Mesenchymal stem cell (in vitro differentiated cells and primary cell): Measurements from ENCODE around the gene EFCC1.

Experiments used
- DNase-seq: peaks from one replicate; pipeline ENCODE4 v3.0.0-alpha.2; 2013
- H2AFZ ChIP-seq: one replicate; pipeline ENCODE4 v1.6.1; 2013; ENCODE audit warnings: low read depth, mild to moderate bottlenecking, control low read depth, inconsistent platforms, low read length, moderate library complexity
- H2AK5ac ChIP-seq: 2 replicates; pipeline ENCODE4 v1.6.1; 2013; ENCODE audit warnings: low read length, moderate library complexity, mild to moderate bottlenecking, inconsistent platforms; ENCODE audit not compliant: severe bottlenecking
- H2BK120ac ChIP-seq: one replicate; pipeline ENCODE4 v1.6.1; 2013; ENCODE audit warnings: low read depth, mild to moderate bottlenecking, inconsistent platforms, low read length, moderate library complexity
- H2BK12ac ChIP-seq, 2 experiments: one replicate each; pipeline ENCODE4 v1.6.1; 2013; ENCODE audit warnings: inconsistent platforms in 2 of 2, low read length in 2 of 2, mild to moderate bottlenecking in 2 of 2, moderate library complexity in 2 of 2, control low read depth in 1 of 2
- H2BK15ac ChIP-seq: one replicate; pipeline ENCODE4 v1.6.1; 2013; ENCODE audit warnings: mild to moderate bottlenecking, low read depth, inconsistent platforms; ENCODE audit not compliant: poor library complexity, severe bottlenecking
- H2BK5ac ChIP-seq: 2 replicates; pipeline ENCODE4 v1.6.1; 2013; ENCODE audit warnings: low read depth, mild to moderate bottlenecking, low read length, control low read depth, inconsistent platforms; ENCODE audit not compliant: poor library complexity, severe bottlenecking
- H3K14ac ChIP-seq, 2 experiments: one replicate each; pipeline ENCODE4 v1.6.1; 2013; ENCODE audit warnings: inconsistent platforms in 2 of 2, low read length in 2 of 2, control low read depth in 1 of 2, mild to moderate bottlenecking in 1 of 2, moderate library complexity in 1 of 2
- H3K18ac ChIP-seq, 2 experiments: one replicate each; pipeline ENCODE4 v1.6.1; 2013; ENCODE audit warnings: inconsistent platforms in 2 of 2, low read length in 2 of 2, control low read depth in 1 of 2, low read depth in 1 of 2, mild to moderate bottlenecking in 1 of 2
- H3K23ac ChIP-seq, 2 experiments: one replicate each; pipeline ENCODE4 v1.6.1; 2013; ENCODE audit warnings: inconsistent platforms in 2 of 2, low read length in 2 of 2, mild to moderate bottlenecking in 2 of 2, moderate library complexity in 2 of 2, control low read depth in 1 of 2
- H3K27ac ChIP-seq: 2 replicates; pipeline ENCODE4 v1.5.1; 2013; ENCODE audit warnings: mild to moderate bottlenecking, moderate library complexity, low read length, control low read depth, inconsistent platforms; ENCODE audit not compliant: poor library complexity, severe bottlenecking
- H3K27me3 ChIP-seq, 2 experiments: 2 replicates each; pipeline versions ENCODE4 v1.6.1 to v1.7.0; 2013; ENCODE audit warnings: low read length in 2 of 2, mild to moderate bottlenecking in 2 of 2, moderate library complexity in 2 of 2, control low read depth in 1 of 2, inconsistent platforms in 1 of 2; ENCODE audit not compliant: control insufficient read depth in 1 of 2, insufficient read depth in 1 of 2
- H3K36me3 ChIP-seq, 2 experiments: 2 replicates each; pipeline versions ENCODE4 v1.6.1 to v1.7.0; 2013; ENCODE audit warnings: low read length in 2 of 2, control low read depth in 1 of 2, inconsistent platforms in 1 of 2, low read depth in 1 of 2, mild to moderate bottlenecking in 1 of 2; ENCODE audit not compliant: insufficient read depth in 2 of 2, control insufficient read depth in 1 of 2
- H3K4ac ChIP-seq, 2 experiments: one replicate each; pipeline ENCODE4 v1.6.1; 2013; ENCODE audit warnings: inconsistent platforms in 2 of 2, low read length in 2 of 2, mild to moderate bottlenecking in 2 of 2, moderate library complexity in 2 of 2, control low read depth in 1 of 2, low read depth in 1 of 2
- H3K4me1 ChIP-seq: 2 replicates; pipeline ENCODE4 v1.6.1; 2013; ENCODE audit warnings: low read depth, low read length, control low read depth; ENCODE audit not compliant: control insufficient read depth, insufficient read depth
- H3K4me2 ChIP-seq: 2 replicates; pipeline ENCODE4 v1.6.1; 2013; ENCODE audit warnings: low read length, mild to moderate bottlenecking, inconsistent platforms; ENCODE audit not compliant: poor library complexity, severe bottlenecking
- H3K4me3 ChIP-seq, 2 experiments: 2 replicates each; pipeline versions ENCODE4 v1.5.1 to v1.7.0; 2013; ENCODE audit warnings: low read length in 2 of 2, mild to moderate bottlenecking in 2 of 2, control low read depth in 1 of 2, low read depth in 1 of 2; ENCODE audit not compliant: insufficient read depth in 1 of 2
- H3K79me1 ChIP-seq: replicated peaks from 2 replicates; pipeline ENCODE4 v1.6.1; 2013; ENCODE audit warnings: mild to moderate bottlenecking, control low read depth, low read length, inconsistent platforms; ENCODE audit not compliant: poor library complexity, severe bottlenecking
- H3K9ac ChIP-seq: 2 replicates; pipeline ENCODE4 v1.7.0; 2013; ENCODE audit warnings: mild to moderate bottlenecking, low read length, moderate library complexity
- H3K9me3 ChIP-seq: 2 replicates; pipeline ENCODE4 v1.7.0; 2013; ENCODE audit warnings: mild to moderate bottlenecking, low read length; ENCODE audit not compliant: control insufficient read depth
- H4K8ac ChIP-seq: one replicate; pipeline ENCODE4 v1.6.1; 2013; ENCODE audit warnings: inconsistent platforms, mild to moderate bottlenecking, low read length, moderate library complexity
- H4K91ac ChIP-seq: one replicate; pipeline ENCODE4 v1.6.1; 2013; ENCODE audit warnings: mild to moderate bottlenecking, low read length, inconsistent platforms
- WGBS: methylation state at CpG from one replicate; pipeline ENCODE4 v1.1.7; 2013; ENCODE audit warnings: mixed read lengths; 5-methylcytosine and 5-hydroxymethylcytosine counted together

The EFCC1 gene

DNA sequence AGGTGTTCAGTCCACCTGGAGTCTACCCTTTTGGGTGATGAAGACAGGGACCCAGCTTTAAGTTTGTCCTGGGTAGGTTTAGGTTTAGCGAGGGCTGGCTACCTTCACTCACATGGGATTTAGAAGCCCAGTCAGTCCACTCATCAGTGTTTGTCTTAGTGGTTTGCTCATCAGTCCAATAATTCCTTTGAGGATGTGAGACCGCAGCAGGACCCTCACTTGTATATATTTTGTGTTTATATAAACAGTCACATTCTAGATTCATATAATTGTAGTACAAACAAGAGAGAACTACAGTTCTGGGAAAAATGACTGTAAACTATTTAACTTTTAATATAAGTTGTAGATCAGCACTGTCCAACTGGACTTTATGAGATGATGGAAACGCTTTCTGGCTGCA lies 18.2 kb downstream of the EFCC1 start:
- H3K23ac ChIP-seq, result no peak overlapping the region
- no peak overlapping the region for H2AFZ ChIP-seq
- H3K79me1 ChIP-seq, result no peaks in the 10 kb centered on the region
- H3K9ac ChIP-seq, result no peak overlapping the region
- H3K4ac ChIP-seq, result no peak overlapping the region
- H3K36me3 ChIP-seq, result no peaks in the 10 kb centered on the region
- peak; percentile 62 for DNase-seq
- no peak overlapping the region for H2BK15ac ChIP-seq
- H3K27me3 ChIP-seq, result peaks cover 31 to 45% of the 10 kb centered on the region in 2 experiments
- no peak overlapping the region for H2BK5ac ChIP-seq
- H4K8ac ChIP-seq, result no peak overlapping the region
- 77% methylated on average over 2 of the region's 3 CpGs for WGBS
- no peak overlapping the region for H4K91ac ChIP-seq
- H3K4me1 ChIP-seq, result peaks cover 4% of the 10 kb centered on the region
- H3K27ac ChIP-seq, result no peak overlapping the region
- no peak overlapping the region for H3K14ac ChIP-seq
- no peak overlapping the region for H2BK12ac ChIP-seq
- H3K18ac ChIP-seq, result no peak overlapping the region
- no peak overlapping the region for H2AK5ac ChIP-seq
- no peak overlapping the region for H2BK120ac ChIP-seq
- no peak overlapping the region for H3K4me2 ChIP-seq
- no peak overlapping the region for H3K4me3 ChIP-seq
- no peaks in the 10 kb centered on the region for H3K9me3 ChIP-seq

DNA sequence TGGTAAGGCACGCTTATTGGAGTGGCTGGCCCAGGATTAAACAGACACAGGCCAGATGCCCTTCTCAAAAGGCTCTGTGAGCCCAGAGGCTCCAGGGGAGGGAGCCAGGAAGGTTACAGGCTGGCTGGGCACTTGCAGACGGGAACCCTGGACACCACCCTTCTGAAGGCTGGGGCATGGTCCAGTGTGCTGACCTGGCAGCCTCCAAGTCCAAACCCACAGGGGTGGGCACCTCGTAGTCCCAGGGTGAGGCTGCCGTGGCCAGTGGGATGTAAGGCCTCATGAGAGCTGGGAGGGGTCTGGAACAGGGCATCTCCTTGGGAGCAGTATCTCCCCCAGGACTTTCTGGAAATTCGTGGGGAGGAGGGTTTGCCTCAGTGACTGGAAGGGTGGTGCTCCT lies 19.6 kb downstream of the EFCC1 start:
- H3K4me1 ChIP-seq, result peaks cover 4% of the 10 kb centered on the region
- peak overlapping the region; percentile 83 for H4K91ac ChIP-seq
- no peak overlapping the region for H2BK15ac ChIP-seq
- no peak overlapping the region for H3K4me2 ChIP-seq
- peak overlapping the region; percentile 19 to 55 for H3K18ac ChIP-seq
- H3K27me3 ChIP-seq, result peaks cover 37 to 48% of the 10 kb centered on the region in 2 experiments
- H3K36me3 ChIP-seq, result no peaks in the 10 kb centered on the region
- peak overlapping the region; percentile 68 for H2BK120ac ChIP-seq
- peak overlapping the region; percentile 50 for H4K8ac ChIP-seq
- no peak overlapping the region for H3K27ac ChIP-seq
- no peaks in the 10 kb centered on the region for H3K79me1 ChIP-seq
- H3K9ac ChIP-seq, result no peak overlapping the region
- WGBS, result 73% methylated on average over 5 of the region's 5 CpGs
- H2AK5ac ChIP-seq, result no peak overlapping the region
- H3K14ac ChIP-seq, result no peak overlapping the region
- H3K4ac ChIP-seq, result peak overlapping the region in 1 of 2 experiments; percentile 50
- no peak overlapping the region for H2BK5ac ChIP-seq
- no peak overlapping the region for H3K4me3 ChIP-seq
- H2BK12ac ChIP-seq, result peak overlapping the region in 1 of 2 experiments; percentile 86
- H2AFZ ChIP-seq, result no peak overlapping the region
- peak overlapping the region in 1 of 2 experiments; percentile 6 for H3K23ac ChIP-seq
- no peaks in the 10 kb centered on the region for H3K9me3 ChIP-seq
- no peak for DNase-seq

DNA sequence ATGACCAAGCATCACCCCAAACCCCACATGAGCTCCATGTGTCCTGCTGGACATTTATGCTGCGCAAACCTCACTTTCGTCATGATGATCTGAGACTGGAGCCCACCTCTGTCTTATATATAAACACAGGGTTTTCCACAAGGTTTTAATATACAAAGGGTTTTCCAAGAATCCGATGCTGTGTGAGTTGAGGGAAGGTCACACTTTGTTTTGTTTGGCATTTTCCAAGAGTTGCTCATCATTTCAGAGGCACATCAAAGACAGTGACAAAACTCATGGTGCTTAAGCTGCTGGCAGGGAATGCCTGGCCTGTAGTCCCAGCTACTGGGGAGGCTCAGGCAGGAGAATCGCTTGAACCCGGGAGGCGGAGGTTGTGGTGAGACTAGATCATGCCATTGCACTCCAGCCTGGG lies 20.0 kb downstream of the EFCC1 start:
- Histone ChIP-seq H2BK5ac (no peak overlapping the region), H3K4me3 (no peak overlapping the region), H2BK12ac (no peak overlapping the region), H3K27me3 (peaks cover 37 to 52% of the 10 kb centered on the region in 2 experiments), H3K23ac (no peak overlapping the region), H2BK120ac (no peak overlapping the region), H3K4me1 (peaks cover 4% of the 10 kb centered on the region), H3K79me1 (no peaks in the 10 kb centered on the region), H2BK15ac (no peak overlapping the region), H4K8ac (peak overlapping the region; percentile 50), H3K14ac (no peak overlapping the region), H3K9ac (no peak overlapping the region), H3K27ac (no peak overlapping the region), H4K91ac (no peak overlapping the region), H3K9me3 (no peaks in the 10 kb centered on the region), H3K18ac (peak overlapping the region in 1 of 2 experiments; percentile 19), H3K4me2 (no peak overlapping the region), H2AFZ (no peak overlapping the region), H2AK5ac (no peak overlapping the region), H3K4ac (peak overlapping the region in 1 of 2 experiments; percentile 50), H3K36me3 (no peaks in the 10 kb centered on the region)
- peak; percentile 93 for DNase-seq
- 70% methylated on average over 5 of the region's 6 CpGs for WGBS

DNA sequence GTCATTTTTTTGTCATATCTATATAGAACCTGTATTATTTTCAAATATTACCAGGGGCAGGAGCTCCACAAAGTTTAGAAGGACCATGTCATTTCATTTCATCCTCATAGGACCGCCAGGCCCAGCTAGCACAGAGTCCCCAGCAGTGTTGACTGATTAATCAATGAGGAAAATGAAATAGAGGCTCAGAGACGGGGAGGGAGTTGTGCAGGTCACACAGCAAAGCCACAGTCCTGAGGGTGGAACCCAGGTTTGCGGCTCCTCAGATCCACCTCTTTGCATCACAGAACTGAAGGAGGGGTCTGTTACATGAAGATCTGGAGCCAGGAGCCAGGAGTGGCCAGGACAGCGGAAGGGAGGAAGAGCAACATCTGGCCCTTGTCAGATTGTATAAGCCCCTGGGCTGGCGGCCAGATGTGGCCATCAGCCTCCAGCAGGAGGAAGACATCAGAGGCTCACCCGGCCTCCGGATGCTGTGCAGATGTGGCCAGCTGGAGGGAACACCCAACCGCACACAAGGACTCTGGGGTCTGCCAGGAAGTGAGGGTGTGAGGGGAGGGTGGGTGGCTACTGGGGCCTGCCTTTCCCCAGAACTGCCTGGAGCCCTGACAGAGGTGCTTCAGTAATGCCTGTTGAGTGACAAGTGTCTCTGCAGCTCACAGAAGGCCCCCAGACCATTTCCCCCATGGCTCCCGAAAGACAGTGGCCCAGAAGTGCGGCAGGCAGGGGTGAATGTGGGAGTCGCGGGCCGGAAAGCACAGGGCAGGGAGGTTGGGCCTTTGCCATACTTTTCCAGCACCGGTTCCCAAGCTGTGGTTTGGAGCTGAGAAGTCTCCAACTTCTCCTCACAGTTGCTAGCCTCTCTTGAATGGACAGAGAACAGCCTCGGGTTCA lies 21.3 kb downstream of the EFCC1 start:
- no peaks in the 10 kb centered on the region for H3K9me3 ChIP-seq
- no peaks in the 10 kb centered on the region for H3K36me3 ChIP-seq
- H3K27ac ChIP-seq, result no peak overlapping the region
- no peak overlapping the region for H2BK5ac ChIP-seq
- no peak overlapping the region for H3K14ac ChIP-seq
- no peak overlapping the region for H2AK5ac ChIP-seq
- no peak overlapping the region for H2BK12ac ChIP-seq
- H3K4me3 ChIP-seq, result no peak overlapping the region
- WGBS, result 70% methylated on average over 14 of the region's 15 CpGs
- peak; percentile 87 for DNase-seq
- peak overlapping the region; percentile 64 for H2BK15ac ChIP-seq
- H3K4me2 ChIP-seq, result no peak overlapping the region
- no peak overlapping the region for H3K23ac ChIP-seq
- H4K91ac ChIP-seq, result no peak overlapping the region
- peak overlapping the region; percentile 78 for H4K8ac ChIP-seq
- H3K79me1 ChIP-seq, result no peaks in the 10 kb centered on the region
- no peak overlapping the region for H3K18ac ChIP-seq
- H3K4me1 ChIP-seq, result peaks cover 12% of the 10 kb centered on the region
- no peak overlapping the region for H2AFZ ChIP-seq
- no peak overlapping the region for H2BK120ac ChIP-seq
- no peak overlapping the region for H3K9ac ChIP-seq
- peaks cover 41 to 60% of the 10 kb centered on the region in 2 experiments for H3K27me3 ChIP-seq
- peak overlapping the region in 1 of 2 experiments; percentile 55 for H3K4ac ChIP-seq
